Liver (tissue), 9 donors: ENCODE measurements around the gene DPP6. TPM values are rescaled to one million over a fixed set of nuclear protein-coding genes. Genes with fewer than 3 reads are reported as not detected.

Source experiments
- DNase-seq: peaks from one replicate; pipeline ENCODE4 v3.0.0-alpha.2; 2017; ENCODE audit warnings: low spot score
- H3K27ac ChIP-seq, 2 donors: one replicate each; pipeline ENCODE4 v1.7.0; 2013; ENCODE audit warnings: inconsistent platforms in 2 of 2, low read length in 2 of 2, control low read depth in 1 of 2, low read depth in 1 of 2, mild to moderate bottlenecking in 1 of 2
- H3K27me3 ChIP-seq, 4 donors: one replicate each; pipeline versions ENCODE4 v1.6.1 to v1.7.0; 2013; ENCODE audit warnings: low read length in 3 of 4, inconsistent platforms in 1 of 4, mild to moderate bottlenecking in 1 of 4, moderate library complexity in 1 of 4; ENCODE audit not compliant: control insufficient read depth in 4 of 4, insufficient read depth in 4 of 4
- H3K36me3 ChIP-seq, 4 donors: one replicate each; pipeline versions ENCODE4 v1.6.1 to v1.7.0; 2013; ENCODE audit warnings: low read length in 3 of 4, mild to moderate bottlenecking in 3 of 4, low read depth in 1 of 4, moderate library complexity in 1 of 4; ENCODE audit not compliant: control insufficient read depth in 4 of 4, insufficient read depth in 3 of 4
- H3K4me1 ChIP-seq, 4 donors: one replicate each; pipeline versions ENCODE4 v1.6.1 to v1.7.0; 2013; ENCODE audit warnings: low read length in 3 of 4, mild to moderate bottlenecking in 3 of 4, moderate library complexity in 1 of 4; ENCODE audit not compliant: control insufficient read depth in 4 of 4, insufficient read depth in 4 of 4
- H3K4me3 ChIP-seq, 3 donors: one replicate each; pipeline versions ENCODE4 v1.6.1 to v1.7.0; 2013; ENCODE audit warnings: low read length in 3 of 3, control low read depth in 1 of 3, low read depth in 1 of 3, mild to moderate bottlenecking in 1 of 3
- H3K9ac ChIP-seq, 2 donors: one replicate each; pipeline ENCODE4 v1.7.0; 2013; ENCODE audit warnings: low read length in 2 of 2, mild to moderate bottlenecking in 2 of 2, moderate library complexity in 2 of 2, control low read depth in 1 of 2, low read depth in 1 of 2
- H3K9me3 ChIP-seq, 4 donors: one replicate each; pipeline versions ENCODE4 v1.6.1 to v1.7.0; 2013; ENCODE audit warnings: low read length in 3 of 4; ENCODE audit not compliant: control insufficient read depth in 4 of 4
- EGR1 ChIP-seq, 2 donors: IDR thresholded peaks; 2 replicates each; pipeline ENCODE4 v1.6.1; 2016 to 2018; ENCODE audit warnings: antibody characterized with exemption in 2 of 2, low read depth in 2 of 2
- FOXA1 ChIP-seq: IDR thresholded peaks from 2 replicates; pipeline ENCODE4 v1.6.1; 2016; ENCODE audit warnings: antibody characterized with exemption
- HNF4A ChIP-seq, 2 donors: conservative IDR thresholded peaks; 2 replicates each; pipeline ENCODE4 v1.6.1; 2016; ENCODE audit warnings: antibody characterized with exemption in 2 of 2, mild to moderate bottlenecking in 2 of 2
- HNF4G ChIP-seq: IDR thresholded peaks from 2 replicates; pipeline ENCODE4 v1.6.1; 2016; ENCODE audit warnings: antibody characterized with exemption
- JUND ChIP-seq, 2 donors: IDR thresholded peaks; 2 replicates each; pipeline ENCODE4 v1.6.1; 2016; ENCODE audit warnings: antibody characterized with exemption in 2 of 2
- NR2F2 ChIP-seq: IDR thresholded peaks from 2 replicates; pipeline ENCODE4 v1.6.1; 2016; ENCODE audit warnings: antibody characterized with exemption
- RXRA ChIP-seq, 2 donors: IDR thresholded peaks; 2 replicates each; pipeline ENCODE4 v1.6.1; 2017 to 2018; ENCODE audit warnings: antibody characterized with exemption in 2 of 2, mild to moderate bottlenecking in 1 of 2
- TAF1 ChIP-seq: conservative IDR thresholded peaks from 2 replicates; pipeline ENCODE4 v1.6.1; 2016; ENCODE audit warnings: antibody characterized with exemption, mild to moderate bottlenecking
- YY1 ChIP-seq: IDR thresholded peaks from 2 replicates; pipeline ENCODE4 v1.6.1; 2016; ENCODE audit warnings: antibody characterized with exemption, mild to moderate bottlenecking
- WGBS: extraction: QIAGEN DNeasy Blood & Tissue Kit; methylation state at CpG from one replicate; pipeline ENCODE4 v1.1.7; 2013; 5-methylcytosine and 5-hydroxymethylcytosine counted together
- polyA plus RNA-seq, 2 donors: library from polyadenylated mRNA; stranded (reverse) in 1 of 2; unstranded in 1 of 2; fragments of 200-250 nt in 1 of 2; fragments of >200 nt in 1 of 2; fragmentation: Nextera tagmentation in 1 of 2; extraction: Ambion mirVana in 1 of 2; gene quantifications; one replicate each; pipeline versions ENCODE4 v1.2.1 to v1.2.3, GENCODE V29; 2013 to 2015
- total RNA-seq, 2 donors: library from RNA; depleted of rRNA; stranded (reverse); fragments of >200 nt; gene quantifications; one replicate each; pipeline ENCODE4 v1.2.3, GENCODE V29; 2014
- TF ChIP-seq, protein P1 (sequence below): fragments of 150-350 bp; IDR thresholded peaks from 2 replicates; pipeline ENCODE4 v1.5.1; 2017; ENCODE audit warnings: improper control_type of control experiment, low read depth, low read length; ENCODE audit not compliant: missing input control
- TF ChIP-seq, protein P2 (sequence below): IDR thresholded peaks from 2 replicates; pipeline ENCODE4 v1.6.1; 2016; ENCODE audit warnings: antibody characterized with exemption
- TF ChIP-seq, protein P3 (sequence below): IDR thresholded peaks from 2 replicates; pipeline ENCODE4 v1.6.1; 2016; ENCODE audit warnings: antibody characterized with exemption
- donor health status: healthy.
- donor health status: healthy.
- donor health status: healthy.
- donor health status: healthy.
- donor health status: healthy.

DPP6 gene
- total and polyA plus RNA-seq, 4 donors = 0.01 TPM; not detected in 3

DNA sequence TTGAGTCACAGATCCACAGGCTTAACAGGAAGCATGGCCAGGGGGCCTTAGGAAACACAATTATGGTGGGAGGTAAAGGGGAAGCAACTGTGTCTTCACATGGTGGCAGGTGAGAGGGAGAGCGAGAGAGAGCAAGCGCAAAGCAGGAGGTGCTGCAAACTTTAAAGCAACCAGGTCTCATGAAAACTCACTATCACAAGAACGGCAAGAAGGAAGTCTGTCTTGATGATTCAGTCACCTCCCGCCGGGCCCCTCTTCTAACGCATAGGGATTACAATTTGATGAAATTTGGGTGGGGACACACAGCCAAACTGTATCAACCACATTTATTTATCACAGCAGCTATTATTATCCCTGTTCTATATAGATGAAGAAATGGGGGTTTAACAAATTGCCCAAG lies 201.6 kb downstream of the DPP6 start:
- 48% methylated on average over 6 of the region's 6 CpGs for WGBS
- no peaks in the 10 kb centered on the region for H3K36me3 ChIP-seq
- no peak overlapping the region for H3K9ac ChIP-seq
- H3K4me3 ChIP-seq = no peak overlapping the region
- no peak overlapping the region for H3K27ac ChIP-seq
- H3K9me3 ChIP-seq = no peaks in the 10 kb centered on the region
- TF ChIP-seq, protein P1, sequence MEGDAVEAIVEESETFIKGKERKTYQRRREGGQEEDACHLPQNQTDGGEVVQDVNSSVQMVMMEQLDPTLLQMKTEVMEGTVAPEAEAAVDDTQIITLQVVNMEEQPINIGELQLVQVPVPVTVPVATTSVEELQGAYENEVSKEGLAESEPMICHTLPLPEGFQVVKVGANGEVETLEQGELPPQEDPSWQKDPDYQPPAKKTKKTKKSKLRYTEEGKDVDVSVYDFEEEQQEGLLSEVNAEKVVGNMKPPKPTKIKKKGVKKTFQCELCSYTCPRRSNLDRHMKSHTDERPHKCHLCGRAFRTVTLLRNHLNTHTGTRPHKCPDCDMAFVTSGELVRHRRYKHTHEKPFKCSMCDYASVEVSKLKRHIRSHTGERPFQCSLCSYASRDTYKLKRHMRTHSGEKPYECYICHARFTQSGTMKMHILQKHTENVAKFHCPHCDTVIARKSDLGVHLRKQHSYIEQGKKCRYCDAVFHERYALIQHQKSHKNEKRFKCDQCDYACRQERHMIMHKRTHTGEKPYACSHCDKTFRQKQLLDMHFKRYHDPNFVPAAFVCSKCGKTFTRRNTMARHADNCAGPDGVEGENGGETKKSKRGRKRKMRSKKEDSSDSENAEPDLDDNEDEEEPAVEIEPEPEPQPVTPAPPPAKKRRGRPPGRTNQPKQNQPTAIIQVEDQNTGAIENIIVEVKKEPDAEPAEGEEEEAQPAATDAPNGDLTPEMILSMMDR = no peak
- TF ChIP-seq NR2F2 (no peak), RXRA (IDR thresholded peaks at IDR 0.05) (no peak), TAF1 (no peak), HNF4G (no peak), FOXA1 (no peak), YY1 (no peak)
- peaks cover 0 to 5% (median 0%) of the 10 kb centered on the region in 4 donors for H3K27me3 ChIP-seq
- DNase-seq = no peak
- no peaks in the 10 kb centered on the region for H3K4me1 ChIP-seq

DNA sequence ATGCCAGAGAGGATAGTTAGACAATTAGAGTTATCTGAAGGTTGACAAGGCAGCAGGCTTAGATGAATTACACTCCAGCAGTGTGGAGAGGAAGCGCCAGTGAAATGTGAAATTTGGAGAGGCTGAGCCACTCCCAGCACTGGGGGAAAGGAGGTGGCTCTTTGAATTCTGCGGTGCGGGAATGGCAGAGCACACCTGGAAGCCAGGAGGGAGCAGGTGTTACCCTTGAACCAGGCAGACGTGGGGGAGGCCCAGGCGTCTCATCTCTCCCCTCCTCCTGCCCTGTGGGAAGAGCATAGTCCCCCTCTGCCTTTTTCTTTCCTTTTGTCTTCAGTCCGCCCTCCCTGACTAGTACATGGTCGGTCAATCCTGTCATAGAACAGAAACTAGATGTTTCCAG lies 203.1 kb downstream of the DPP6 start:
- H3K36me3 ChIP-seq = no peaks in the 10 kb centered on the region
- H3K9me3 ChIP-seq = peaks cover 0 to 4% (median 0%) of the 10 kb centered on the region in 4 donors
- H3K9ac ChIP-seq = no peak overlapping the region
- H3K27me3 ChIP-seq = peaks cover 0 to 8% (median 0%) of the 10 kb centered on the region in 4 donors
- H3K27ac ChIP-seq = no peak overlapping the region
- WGBS = 20% methylated on average over 7 of the region's 7 CpGs
- H3K4me3 ChIP-seq = no peak overlapping the region
- DNase-seq = no peak
- TF ChIP-seq YY1 (no peak), HNF4G (no peak), FOXA1 (no peak), JUND (IDR thresholded peaks at IDR 0.05) (no peak), EGR1 (IDR thresholded peaks at IDR 0.05; ENCODE audit: low read depth in 2 of 2) (no peak), HNF4A (conservative IDR thresholded peaks at IDR 0.05) (no peak), TAF1 (no peak)
- TF ChIP-seq, protein P1 = no peak
- TF ChIP-seq, protein P2, sequence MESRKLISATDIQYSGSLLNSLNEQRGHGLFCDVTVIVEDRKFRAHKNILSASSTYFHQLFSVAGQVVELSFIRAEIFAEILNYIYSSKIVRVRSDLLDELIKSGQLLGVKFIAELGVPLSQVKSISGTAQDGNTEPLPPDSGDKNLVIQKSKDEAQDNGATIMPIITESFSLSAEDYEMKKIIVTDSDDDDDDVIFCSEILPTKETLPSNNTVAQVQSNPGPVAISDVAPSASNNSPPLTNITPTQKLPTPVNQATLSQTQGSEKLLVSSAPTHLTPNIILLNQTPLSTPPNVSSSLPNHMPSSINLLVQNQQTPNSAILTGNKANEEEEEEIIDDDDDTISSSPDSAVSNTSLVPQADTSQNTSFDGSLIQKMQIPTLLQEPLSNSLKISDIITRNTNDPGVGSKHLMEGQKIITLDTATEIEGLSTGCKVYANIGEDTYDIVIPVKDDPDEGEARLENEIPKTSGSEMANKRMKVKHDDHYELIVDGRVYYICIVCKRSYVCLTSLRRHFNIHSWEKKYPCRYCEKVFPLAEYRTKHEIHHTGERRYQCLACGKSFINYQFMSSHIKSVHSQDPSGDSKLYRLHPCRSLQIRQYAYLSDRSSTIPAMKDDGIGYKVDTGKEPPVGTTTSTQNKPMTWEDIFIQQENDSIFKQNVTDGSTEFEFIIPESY = no peak
- TF ChIP-seq, protein P3, sequence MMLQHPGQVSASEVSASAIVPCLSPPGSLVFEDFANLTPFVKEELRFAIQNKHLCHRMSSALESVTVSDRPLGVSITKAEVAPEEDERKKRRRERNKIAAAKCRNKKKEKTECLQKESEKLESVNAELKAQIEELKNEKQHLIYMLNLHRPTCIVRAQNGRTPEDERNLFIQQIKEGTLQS = no peak
- no peaks in the 10 kb centered on the region for H3K4me1 ChIP-seq
